ENCODE results near the gene NCBP2. TPM values are rescaled to one million over a fixed set of nuclear protein-coding genes. Genes with fewer than 3 reads are reported as not detected.

The NCBP2 gene
- total RNA-seq, 1 donor from 2014 or later = 25.8 TPM

DNA sequence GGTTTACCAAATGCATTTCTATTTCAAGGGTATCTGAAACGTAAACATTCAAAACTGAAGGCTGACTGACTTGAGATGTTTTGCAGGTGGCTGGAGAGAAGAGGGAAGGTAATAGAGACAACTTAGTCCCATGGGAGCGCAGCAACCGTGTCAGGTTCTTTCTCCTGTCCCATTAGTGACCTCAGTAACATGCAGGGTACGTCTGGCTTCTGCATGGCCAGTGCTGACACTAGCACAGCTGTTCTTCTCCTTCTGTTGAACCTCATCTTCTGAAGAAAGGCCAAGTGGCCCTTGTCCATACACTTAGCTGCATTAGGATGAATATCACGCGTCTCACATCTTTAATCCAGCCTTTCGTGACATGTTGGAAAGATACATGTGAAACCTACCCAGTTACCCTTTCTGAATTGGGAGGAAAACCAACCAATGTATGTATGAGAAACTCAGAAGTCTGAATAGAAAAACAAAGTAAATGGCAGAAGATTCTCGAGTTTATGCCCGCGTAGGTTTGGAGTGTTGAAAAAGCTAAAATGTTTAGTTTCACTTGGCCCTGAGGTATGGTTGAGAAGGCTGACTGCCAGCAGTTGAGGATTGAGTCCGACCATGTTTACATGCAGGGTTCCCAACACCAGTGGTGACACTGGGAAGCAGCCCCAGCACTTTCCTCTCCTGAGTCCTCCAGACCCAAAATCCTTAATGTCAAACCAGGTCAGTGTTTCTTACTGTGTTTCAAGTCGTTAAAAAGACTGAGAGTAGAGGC is 10.3 kb downstream of the NCBP2 start:
- no peak for DNase-seq (ENCODE audit: extremely low spot score in 2 of 2)
- TF ChIP-seq POLR2A (IDR thresholded peaks at IDR 0.05) (no peak), POLR2AphosphoS5 (IDR thresholded peaks at IDR 0.05; ENCODE audit: insufficient read depth in 1 of 2, low read depth in 1 of 2) (no peak)
- TF ChIP-seq, protein P1, sequence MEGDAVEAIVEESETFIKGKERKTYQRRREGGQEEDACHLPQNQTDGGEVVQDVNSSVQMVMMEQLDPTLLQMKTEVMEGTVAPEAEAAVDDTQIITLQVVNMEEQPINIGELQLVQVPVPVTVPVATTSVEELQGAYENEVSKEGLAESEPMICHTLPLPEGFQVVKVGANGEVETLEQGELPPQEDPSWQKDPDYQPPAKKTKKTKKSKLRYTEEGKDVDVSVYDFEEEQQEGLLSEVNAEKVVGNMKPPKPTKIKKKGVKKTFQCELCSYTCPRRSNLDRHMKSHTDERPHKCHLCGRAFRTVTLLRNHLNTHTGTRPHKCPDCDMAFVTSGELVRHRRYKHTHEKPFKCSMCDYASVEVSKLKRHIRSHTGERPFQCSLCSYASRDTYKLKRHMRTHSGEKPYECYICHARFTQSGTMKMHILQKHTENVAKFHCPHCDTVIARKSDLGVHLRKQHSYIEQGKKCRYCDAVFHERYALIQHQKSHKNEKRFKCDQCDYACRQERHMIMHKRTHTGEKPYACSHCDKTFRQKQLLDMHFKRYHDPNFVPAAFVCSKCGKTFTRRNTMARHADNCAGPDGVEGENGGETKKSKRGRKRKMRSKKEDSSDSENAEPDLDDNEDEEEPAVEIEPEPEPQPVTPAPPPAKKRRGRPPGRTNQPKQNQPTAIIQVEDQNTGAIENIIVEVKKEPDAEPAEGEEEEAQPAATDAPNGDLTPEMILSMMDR (IDR thresholded peaks at IDR 0.05) = no peak
- H3K27me3 ChIP-seq = no peaks in the 10 kb centered on the region
- H3K27ac ChIP-seq = no peak overlapping the region
- intact Hi-C loops (cut with DNase I) = no loop called here
- H3K4me3 ChIP-seq = no peak overlapping the region
- H3K36me3 ChIP-seq = peaks cover 0 to 77% of the 10 kb centered on the region in 2 donors
- H3K4me1 ChIP-seq = no peaks in the 10 kb centered on the region
- no peaks in the 10 kb centered on the region for H3K9me3 ChIP-seq

DNA sequence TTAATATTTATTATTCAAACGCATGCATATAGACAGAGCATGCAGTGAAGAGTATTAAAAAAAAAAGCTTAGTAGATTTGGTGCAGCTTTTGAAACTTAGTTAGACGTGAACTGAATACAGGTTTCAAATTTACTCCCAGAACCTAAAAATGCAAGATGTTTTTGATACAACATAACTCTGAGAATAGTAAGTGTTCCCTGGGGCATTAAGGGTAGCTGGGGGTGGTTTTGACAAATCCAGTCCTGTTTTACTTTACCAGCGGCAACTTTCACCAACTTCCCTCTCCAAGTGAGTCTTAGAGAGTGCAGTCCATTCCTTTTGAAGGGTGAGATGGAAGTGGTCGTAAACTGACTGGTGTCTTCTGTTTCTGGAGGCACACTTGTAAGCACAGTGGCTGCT is 11.2 kb downstream of the NCBP2 start:
- H3K27me3 ChIP-seq = no peaks in the 10 kb centered on the region
- H3K9me3 ChIP-seq = no peaks in the 10 kb centered on the region
- H3K4me1 ChIP-seq = no peaks in the 10 kb centered on the region
- no peak for DNase-seq (ENCODE audit: extremely low spot score in 2 of 2)
- peaks cover 0 to 69% of the 10 kb centered on the region in 2 donors for H3K36me3 ChIP-seq
- no peak overlapping the region for H3K27ac ChIP-seq
- intact Hi-C loops (cut with DNase I) = no loop called here
- TF ChIP-seq, protein P1 (IDR thresholded peaks at IDR 0.05) = no peak
- TF ChIP-seq POLR2A (IDR thresholded peaks at IDR 0.05) (no peak), POLR2AphosphoS5 (IDR thresholded peaks at IDR 0.05; ENCODE audit: insufficient read depth in 1 of 2, low read depth in 1 of 2) (no peak)
- no peak overlapping the region for H3K4me3 ChIP-seq

DNA sequence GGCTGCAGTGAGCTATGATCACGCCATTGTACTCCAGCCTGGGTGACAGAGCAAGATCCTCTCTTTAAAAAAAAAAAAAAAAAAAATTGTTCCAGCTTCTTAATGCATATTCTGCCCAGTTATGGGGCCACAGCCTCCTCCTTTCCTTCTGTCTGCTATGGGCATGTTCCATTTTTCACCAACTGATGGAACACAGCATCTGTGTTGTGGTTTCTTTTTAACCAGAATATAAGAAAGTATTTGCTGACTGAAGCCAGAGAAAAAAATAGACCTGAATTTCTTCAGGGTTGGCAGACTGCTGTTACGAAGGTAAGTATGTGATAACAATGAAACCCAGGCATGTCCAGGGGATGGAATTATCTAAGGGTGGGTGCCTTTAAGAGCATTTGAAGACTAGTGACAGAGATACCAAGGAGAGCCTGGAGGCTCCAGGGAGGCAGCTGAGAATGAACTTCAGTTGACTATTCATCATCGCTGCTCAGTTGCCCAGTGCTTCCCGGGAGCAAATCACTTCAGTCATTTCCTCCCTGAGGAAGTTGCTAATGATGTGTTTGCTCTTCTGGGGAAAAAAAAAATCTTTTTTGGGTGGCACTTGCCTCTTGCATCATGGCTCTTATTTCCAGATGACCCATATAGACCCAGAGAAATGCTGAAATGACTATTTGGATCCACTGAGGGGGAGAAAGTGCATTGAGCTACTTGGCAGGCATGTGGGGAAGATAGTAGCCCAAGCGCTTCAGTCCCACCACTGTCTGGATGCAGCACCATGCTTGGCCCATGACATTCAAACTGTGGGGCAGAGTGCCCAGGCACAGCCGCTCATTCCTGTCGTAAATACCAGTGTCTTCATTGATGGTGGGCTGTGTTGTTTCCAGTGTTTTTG is 14.5 kb downstream of the NCBP2 start:
- H3K9me3 ChIP-seq = no peaks in the 10 kb centered on the region
- TF ChIP-seq, protein P1 (IDR thresholded peaks at IDR 0.05) = no peak
- no peak for TF ChIP-seq POLR2AphosphoS5 (IDR thresholded peaks at IDR 0.05; ENCODE audit: insufficient read depth in 1 of 2, low read depth in 1 of 2)
- no peak for TF ChIP-seq POLR2A (IDR thresholded peaks at IDR 0.05)
- no peak overlapping the region for H3K4me3 ChIP-seq
- intact Hi-C loops (cut with DNase I) = no loop called here
- H3K27ac ChIP-seq = no peak overlapping the region
- no peaks in the 10 kb centered on the region for H3K27me3 ChIP-seq
- DNase-seq (ENCODE audit: extremely low spot score in 2 of 2) = no peak
- no peaks in the 10 kb centered on the region for H3K4me1 ChIP-seq
- H3K36me3 ChIP-seq = peaks cover 0 to 48% of the 10 kb centered on the region in 2 donors

DNA sequence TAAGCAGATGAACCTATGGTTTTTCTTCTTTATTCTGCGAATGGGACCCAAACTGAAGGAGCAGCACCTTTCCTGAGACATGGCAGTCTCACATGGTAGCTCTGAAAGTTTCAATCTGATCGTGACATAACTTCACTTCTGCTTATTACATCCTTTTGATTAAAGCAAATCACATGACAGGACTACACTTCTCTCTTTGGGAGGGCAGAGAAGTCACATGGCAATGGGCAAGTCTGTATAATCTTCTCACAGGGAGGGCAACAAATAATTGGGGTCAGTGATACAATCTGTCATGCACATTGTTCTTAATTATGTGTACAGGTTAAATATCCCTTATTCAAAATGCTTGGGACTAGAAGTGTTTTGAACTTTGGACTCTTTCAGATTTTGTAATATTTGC is 21.6 kb downstream of the NCBP2 start:
- TF ChIP-seq POLR2AphosphoS5 (IDR thresholded peaks at IDR 0.05; ENCODE audit: insufficient read depth in 1 of 2, low read depth in 1 of 2) = no peak
- TF ChIP-seq, protein P1 (IDR thresholded peaks at IDR 0.05) = no peak
- no peak for TF ChIP-seq POLR2A (IDR thresholded peaks at IDR 0.05)
- H3K27me3 ChIP-seq = no peaks in the 10 kb centered on the region
- peaks cover 0 to 16% of the 10 kb centered on the region in 2 donors for H3K36me3 ChIP-seq
- intact Hi-C loops (cut with DNase I) = no loop called here
- no peak overlapping the region for H3K4me3 ChIP-seq
- no peak for DNase-seq (ENCODE audit: extremely low spot score in 2 of 2)
- no peak overlapping the region for H3K27ac ChIP-seq
- H3K4me1 ChIP-seq = no peaks in the 10 kb centered on the region
- no peaks in the 10 kb centered on the region for H3K9me3 ChIP-seq

All from vagina (tissue), 2 donors.